ENCODE results near the gene AIG1.

GRCh38 chr6:143062551-143062950 lies 1.9 kb downstream of the AIG1 start:
- TF ChIP-seq CTCF (IDR thresholded peaks at IDR 0.05): no peak
- no peak for TF ChIP-seq POLR2A (IDR thresholded peaks at IDR 0.05)
- no peak for TF ChIP-seq POLR2AphosphoS5 (IDR thresholded peaks at IDR 0.05)
